ENCODE measurements around the gene MTMR3. TPM values are rescaled to one million over a fixed set of nuclear protein-coding genes. Genes with fewer than 3 reads are reported as not detected.
A peak's percentile ranks its signal among the peaks of the same experiment; 100 is the strongest.

The MTMR3 gene
- total RNA-seq, 1 donor from 2014 or later: 30.3 TPM

GRCh38 chr22:29956680-29957079 lies 73.7 kb downstream of the MTMR3 start:
- no peaks in the 10 kb centered on the region for H3K36me3 ChIP-seq (ENCODE audit: control insufficient read depth, insufficient read depth, low read length)
- no peak overlapping the region for H3K4me3 ChIP-seq (ENCODE audit: low read depth, low read length)
- no peak for TF ChIP-seq CTCF (IDR thresholded peaks at IDR 0.05; ENCODE audit: insufficient read depth, low read length, severe bottlenecking)
- FAIRE-seq (no peak), DNase-seq (ENCODE audit: low read depth) (peak; percentile 17)
- H3K27me3 ChIP-seq (ENCODE audit: control insufficient read depth, insufficient read depth, low read length): no peaks in the 10 kb centered on the region

DNA sequence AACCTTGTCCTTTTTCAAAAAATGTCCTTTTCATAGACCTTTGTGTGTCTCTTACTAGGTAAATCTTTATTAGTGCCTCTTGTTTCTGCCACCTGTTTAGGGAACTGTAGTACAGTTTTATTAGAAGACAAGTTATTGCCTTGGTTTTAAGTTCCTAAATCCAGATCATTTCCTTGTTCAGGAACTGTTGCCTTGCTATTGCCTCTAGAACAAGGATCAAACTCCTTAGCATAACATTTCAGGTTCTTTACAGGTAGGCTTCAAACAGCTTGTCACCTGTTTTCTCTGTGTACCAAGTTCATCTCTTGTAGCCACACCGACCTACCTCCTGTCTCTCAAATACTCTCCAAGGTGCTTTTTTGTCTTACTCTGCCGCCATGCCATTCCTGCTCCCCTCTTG lies 75.2 kb downstream of the MTMR3 start:
- no peak for TF ChIP-seq CTCF (IDR thresholded peaks at IDR 0.05; ENCODE audit: insufficient read depth, low read length, severe bottlenecking)
- Histone ChIP-seq H3K36me3 (ENCODE audit: control insufficient read depth, insufficient read depth, low read length) (peaks cover 1% of the 10 kb centered on the region), H3K27me3 (ENCODE audit: control insufficient read depth, insufficient read depth, low read length) (no peaks in the 10 kb centered on the region), H3K4me3 (ENCODE audit: low read depth, low read length) (no peak overlapping the region)
- FAIRE-seq (no peak), DNase-seq (ENCODE audit: low read depth) (no peak)

GRCh38 chr22:29964776-29965175 lies 81.8 kb downstream of the MTMR3 start:
- Histone ChIP-seq H3K27me3 (ENCODE audit: control insufficient read depth, insufficient read depth, low read length) (no peaks in the 10 kb centered on the region), H3K4me3 (ENCODE audit: low read depth, low read length) (no peak overlapping the region), H3K36me3 (ENCODE audit: control insufficient read depth, insufficient read depth, low read length) (peaks cover 1% of the 10 kb centered on the region)
- TF ChIP-seq CTCF (IDR thresholded peaks at IDR 0.05; ENCODE audit: insufficient read depth, low read length, severe bottlenecking): no peak
- no peak for DNase-seq (ENCODE audit: low read depth)
- FAIRE-seq: no peak

- Histone ChIP-seq H3K4me3 (ENCODE audit: low read depth, low read length) (no peak overlapping the region), H3K36me3 (ENCODE audit: control insufficient read depth, insufficient read depth, low read length) (peaks cover under 1% of the 10 kb centered on the region), H3K27me3 (ENCODE audit: control insufficient read depth, insufficient read depth, low read length) (no peaks in the 10 kb centered on the region)
- DNase-seq (ENCODE audit: low read depth) (no peak), FAIRE-seq (no peak)
- no peak for TF ChIP-seq CTCF (IDR thresholded peaks at IDR 0.05; ENCODE audit: insufficient read depth, low read length, severe bottlenecking)
Measured at GRCh38 chr22:29967461-29967860, 84.5 kb downstream of the MTMR3 start.

GRCh38 chr22:29971607-29972006 lies 88.6 kb downstream of the MTMR3 start:
- H3K4me3 ChIP-seq (ENCODE audit: low read depth, low read length): no peak overlapping the region
- no peaks in the 10 kb centered on the region for H3K27me3 ChIP-seq (ENCODE audit: control insufficient read depth, insufficient read depth, low read length)
- FAIRE-seq (no peak), DNase-seq (ENCODE audit: low read depth) (no peak)
- H3K36me3 ChIP-seq (ENCODE audit: control insufficient read depth, insufficient read depth, low read length): peaks cover 2% of the 10 kb centered on the region
- no peak for TF ChIP-seq CTCF (IDR thresholded peaks at IDR 0.05; ENCODE audit: insufficient read depth, low read length, severe bottlenecking)

DNA sequence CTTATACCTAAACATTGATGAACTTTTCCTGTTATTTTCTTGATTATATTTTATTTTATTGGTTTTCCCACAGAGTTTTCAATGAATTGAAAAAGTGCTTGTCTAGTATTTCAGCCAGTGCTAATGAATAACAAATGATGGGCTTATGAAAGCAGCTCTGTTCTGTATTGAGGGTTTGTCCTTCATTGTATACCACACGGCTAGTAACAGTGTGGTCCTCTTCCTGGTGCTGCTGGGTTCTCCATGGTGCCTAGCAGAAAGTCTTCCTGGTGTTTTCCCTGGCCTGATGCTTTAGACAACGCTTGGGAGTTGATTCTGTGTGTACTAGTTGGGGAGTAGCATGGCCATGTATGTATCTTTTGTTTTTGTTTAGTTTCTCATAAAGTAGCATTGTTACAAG lies 89.1 kb downstream of the MTMR3 start:
- DNase-seq (ENCODE audit: low read depth): no peak
- Histone ChIP-seq H3K4me3 (ENCODE audit: low read depth, low read length) (no peak overlapping the region), H3K27me3 (ENCODE audit: control insufficient read depth, insufficient read depth, low read length) (no peaks in the 10 kb centered on the region), H3K36me3 (ENCODE audit: control insufficient read depth, insufficient read depth, low read length) (peaks cover 2% of the 10 kb centered on the region)
- TF ChIP-seq CTCF (IDR thresholded peaks at IDR 0.05; ENCODE audit: insufficient read depth, low read length, severe bottlenecking): no peak
- no peak for FAIRE-seq
